HUES64 (cell line): ENCODE measurements around the gene GAB1.

Source experiments
- H3K27ac ChIP-seq: 2 replicates; pipeline ENCODE4 v1.7.0; 2013; ENCODE audit warnings: low read depth, low read length, inconsistent platforms
- H3K27me3 ChIP-seq: 2 replicates; pipeline ENCODE4 v1.6.1; 2013; ENCODE audit warnings: mild to moderate bottlenecking, low read length; ENCODE audit not compliant: insufficient read depth
- H3K36me3 ChIP-seq: 2 replicates; pipeline ENCODE4 v1.6.1; 2013; ENCODE audit warnings: mild to moderate bottlenecking, low read length; ENCODE audit not compliant: insufficient read depth
- H3K4me1 ChIP-seq: 2 replicates; pipeline ENCODE4 v1.6.1; 2013; ENCODE audit warnings: mild to moderate bottlenecking, low read length, moderate library complexity; ENCODE audit not compliant: insufficient read depth
- H3K4me3 ChIP-seq: 2 replicates; pipeline ENCODE4 v1.5.1; 2013; ENCODE audit warnings: mild to moderate bottlenecking, low read length, moderate library complexity
- H3K9ac ChIP-seq: 2 replicates; pipeline ENCODE4 v1.6.1; 2013; ENCODE audit warnings: mild to moderate bottlenecking, low read depth, low read length
- H3K9me3 ChIP-seq: 2 replicates; pipeline ENCODE4 v1.6.1; 2013; ENCODE audit warnings: low read depth, low read length; ENCODE audit not compliant: insufficient read depth
- WGBS: fragments of 150-250, 120-280 bp; methylation state at CpG from one replicate; pipeline ENCODE4 v1.1.7; 2013; ENCODE audit warnings: missing lambda C conversion rate; 5-methylcytosine and 5-hydroxymethylcytosine counted together

Gene GAB1

GRCh38 chr4:143358923-143359643, 22.4 kb downstream of the GAB1 start:
- WGBS = 84% methylated on average over 6 of the region's 6 CpGs
- H3K4me3 ChIP-seq = no peak overlapping the region
- H3K27ac ChIP-seq = no peak overlapping the region
- H3K9me3 ChIP-seq = no peaks in the 10 kb centered on the region
- no peaks in the 10 kb centered on the region for H3K36me3 ChIP-seq
- no peak overlapping the region for H3K9ac ChIP-seq
- H3K4me1 ChIP-seq = peaks cover 75% of the 10 kb centered on the region
- H3K27me3 ChIP-seq = no peaks in the 10 kb centered on the region

GRCh38 chr4:143359644-143360193, 23.0 kb downstream of the GAB1 start:
- H3K27me3 ChIP-seq = no peaks in the 10 kb centered on the region
- H3K36me3 ChIP-seq = no peaks in the 10 kb centered on the region
- H3K9ac ChIP-seq = no peak overlapping the region
- H3K4me3 ChIP-seq = no peak overlapping the region
- no peak overlapping the region for H3K27ac ChIP-seq
- H3K4me1 ChIP-seq = peaks cover 75% of the 10 kb centered on the region
- H3K9me3 ChIP-seq = no peaks in the 10 kb centered on the region
- WGBS = 100% methylated on average over 1 of the region's 1 CpG

- WGBS = 91% methylated on average over 1 of the region's 1 CpG
- no peaks in the 10 kb centered on the region for H3K36me3 ChIP-seq
- no peaks in the 10 kb centered on the region for H3K27me3 ChIP-seq
- no peak overlapping the region for H3K27ac ChIP-seq
- H3K4me3 ChIP-seq = no peak overlapping the region
- H3K4me1 ChIP-seq = peaks cover 62% of the 10 kb centered on the region
- no peak overlapping the region for H3K9ac ChIP-seq
- H3K9me3 ChIP-seq = no peaks in the 10 kb centered on the region
These were observed 24.4 kb downstream of the GAB1 start for GRCh38 chr4:143360838-143361625.

GRCh38 chr4:143362349-143363046, 25.8 kb downstream of the GAB1 start:
- Histone ChIP-seq H3K4me1 (peaks cover 47% of the 10 kb centered on the region), H3K36me3 (no peaks in the 10 kb centered on the region), H3K9me3 (no peaks in the 10 kb centered on the region), H3K9ac (no peak overlapping the region), H3K4me3 (no peak overlapping the region), H3K27ac (no peak overlapping the region), H3K27me3 (no peaks in the 10 kb centered on the region)
- WGBS = 91% methylated on average over 5 of the region's 5 CpGs

DNA sequence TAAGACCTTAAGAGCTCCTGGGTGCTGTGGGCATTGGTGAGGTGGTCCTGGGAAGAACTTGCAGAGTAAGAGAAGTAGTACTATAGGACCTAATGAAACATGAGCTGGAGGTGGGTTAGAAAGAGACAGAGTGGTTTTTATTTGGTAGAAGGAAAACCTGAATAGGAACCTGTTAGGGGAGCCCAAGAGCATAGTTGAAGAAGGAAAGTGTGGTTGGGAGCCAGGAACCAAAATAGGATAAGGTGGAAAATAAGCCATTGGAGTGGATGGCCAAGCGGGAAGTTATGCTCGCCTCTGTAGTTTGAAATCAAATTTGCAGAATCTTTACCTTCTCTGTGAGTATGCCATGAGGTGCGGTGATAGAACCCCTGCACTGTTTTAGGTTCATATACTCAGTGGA, 26.7 kb downstream of the GAB1 start:
- Histone ChIP-seq H3K27me3 (no peaks in the 10 kb centered on the region), H3K4me1 (peaks cover 40% of the 10 kb centered on the region), H3K4me3 (no peak overlapping the region), H3K9ac (no peak overlapping the region), H3K9me3 (no peaks in the 10 kb centered on the region), H3K36me3 (no peaks in the 10 kb centered on the region), H3K27ac (no peak overlapping the region)
- WGBS = 98% methylated on average over 3 of the region's 3 CpGs

DNA sequence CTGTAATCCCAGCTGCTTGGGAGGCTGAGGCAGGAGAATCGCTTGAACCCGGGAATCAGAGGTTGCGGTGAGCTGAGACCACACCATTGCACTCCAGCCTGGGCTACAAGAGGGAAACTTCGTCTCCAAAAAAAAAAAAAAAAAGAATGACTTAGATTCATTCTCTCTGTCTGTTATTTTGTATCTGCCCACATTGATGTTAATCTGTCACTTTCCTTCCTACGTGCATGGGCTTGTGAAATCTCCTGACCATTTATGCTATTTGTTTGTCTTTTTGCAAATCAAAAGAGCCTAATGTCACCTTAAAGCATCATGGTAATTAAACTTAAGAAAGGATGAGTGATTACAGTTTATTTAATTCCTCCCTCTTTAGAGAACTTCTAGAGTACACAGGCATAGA, 27.4 kb downstream of the GAB1 start:
- Histone ChIP-seq H3K9ac (no peak overlapping the region), H3K36me3 (no peaks in the 10 kb centered on the region), H3K27ac (no peak overlapping the region), H3K9me3 (no peaks in the 10 kb centered on the region), H3K4me1 (peaks cover 33% of the 10 kb centered on the region), H3K27me3 (no peaks in the 10 kb centered on the region), H3K4me3 (no peak overlapping the region)
- 88% methylated on average over 5 of the region's 5 CpGs for whole genome bisulfite sequencing

DNA sequence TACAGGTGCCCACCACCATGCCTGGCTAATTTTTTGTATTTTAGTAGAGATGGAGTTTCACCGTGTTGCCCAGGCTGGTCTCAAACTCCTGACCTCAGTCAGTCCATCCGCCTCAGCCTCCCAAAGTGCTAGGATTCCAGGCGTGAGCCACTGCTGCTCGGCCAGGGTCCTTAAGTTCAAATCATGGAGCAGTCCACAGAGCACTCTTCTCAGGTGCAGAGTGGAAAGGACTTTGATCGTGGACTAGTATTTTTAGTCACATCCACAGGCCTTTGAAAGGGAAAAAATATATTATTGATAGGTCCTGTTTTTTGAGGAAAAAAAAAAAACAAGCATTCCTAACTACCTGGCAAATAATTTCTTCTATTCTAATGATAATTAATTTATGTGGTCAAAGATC, 31.2 kb downstream of the GAB1 start:
- Histone ChIP-seq H3K4me1 (peaks cover 13% of the 10 kb centered on the region), H3K27me3 (no peaks in the 10 kb centered on the region), H3K9me3 (no peaks in the 10 kb centered on the region), H3K36me3 (peaks cover 2% of the 10 kb centered on the region; the same call in 1 of the 2 replicates), H3K27ac (no peak overlapping the region), H3K4me3 (no peak overlapping the region), H3K9ac (no peak overlapping the region)
- 96% methylated on average over 5 of the region's 5 CpGs for WGBS

- no peak overlapping the region for H3K27ac ChIP-seq
- 95% methylated on average over 3 of the region's 3 CpGs for WGBS
- no peak overlapping the region for H3K9ac ChIP-seq
- no peaks in the 10 kb centered on the region for H3K9me3 ChIP-seq
- peaks cover 2% of the 10 kb centered on the region; the same call in 1 of the 2 replicates for H3K36me3 ChIP-seq
- H3K27me3 ChIP-seq = no peaks in the 10 kb centered on the region
- peaks cover 1% of the 10 kb centered on the region for H3K4me1 ChIP-seq
- H3K4me3 ChIP-seq = no peak overlapping the region
These were observed 32.9 kb downstream of the GAB1 start for GRCh38 chr4:143369552-143369951.

GRCh38 chr4:143372093-143372915, 35.6 kb downstream of the GAB1 start:
- Histone ChIP-seq H3K27ac (no peak overlapping the region), H3K9ac (no peak overlapping the region), H3K4me1 (peaks cover 12% of the 10 kb centered on the region), H3K27me3 (no peaks in the 10 kb centered on the region), H3K9me3 (no peaks in the 10 kb centered on the region), H3K36me3 (peaks cover 2% of the 10 kb centered on the region; the same call in 1 of the 2 replicates), H3K4me3 (no peak overlapping the region)
- WGBS = 100% methylated on average over 1 of the region's 1 CpG

- Histone ChIP-seq H3K36me3 (peaks cover 2% of the 10 kb centered on the region; the same call in 1 of the 2 replicates), H3K9ac (no peak overlapping the region), H3K27ac (no peak overlapping the region), H3K9me3 (no peaks in the 10 kb centered on the region), H3K27me3 (no peaks in the 10 kb centered on the region), H3K4me1 (peaks cover 24% of the 10 kb centered on the region), H3K4me3 (no peak overlapping the region)
- WGBS = 94% methylated on average over 3 of the region's 3 CpGs
These were observed 37.6 kb downstream of the GAB1 start for GRCh38 chr4:143374255-143374654.
